ENCODE results near the gene ATXN10.

DNA sequence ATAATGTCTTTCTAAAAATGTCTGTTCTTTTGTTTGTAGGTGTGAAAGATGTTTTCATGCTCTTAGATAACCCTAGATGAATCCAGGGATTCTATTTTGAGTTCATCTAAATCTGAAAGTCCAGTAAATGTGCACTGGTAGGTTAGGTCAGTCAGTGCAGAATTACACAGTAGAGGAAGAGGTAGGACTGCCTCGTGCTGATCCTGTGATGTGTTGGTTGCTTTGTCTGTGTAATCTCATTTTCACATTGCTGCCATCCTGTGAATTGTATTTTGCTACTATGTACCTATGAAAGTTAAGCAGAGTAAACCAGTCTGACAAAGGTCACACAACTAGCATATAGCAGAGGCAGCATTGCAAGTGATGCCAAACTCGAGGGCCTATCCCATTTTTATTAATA, 36.5 kb downstream of the ATXN10 start:
- TF ChIP-seq, protein P1, sequence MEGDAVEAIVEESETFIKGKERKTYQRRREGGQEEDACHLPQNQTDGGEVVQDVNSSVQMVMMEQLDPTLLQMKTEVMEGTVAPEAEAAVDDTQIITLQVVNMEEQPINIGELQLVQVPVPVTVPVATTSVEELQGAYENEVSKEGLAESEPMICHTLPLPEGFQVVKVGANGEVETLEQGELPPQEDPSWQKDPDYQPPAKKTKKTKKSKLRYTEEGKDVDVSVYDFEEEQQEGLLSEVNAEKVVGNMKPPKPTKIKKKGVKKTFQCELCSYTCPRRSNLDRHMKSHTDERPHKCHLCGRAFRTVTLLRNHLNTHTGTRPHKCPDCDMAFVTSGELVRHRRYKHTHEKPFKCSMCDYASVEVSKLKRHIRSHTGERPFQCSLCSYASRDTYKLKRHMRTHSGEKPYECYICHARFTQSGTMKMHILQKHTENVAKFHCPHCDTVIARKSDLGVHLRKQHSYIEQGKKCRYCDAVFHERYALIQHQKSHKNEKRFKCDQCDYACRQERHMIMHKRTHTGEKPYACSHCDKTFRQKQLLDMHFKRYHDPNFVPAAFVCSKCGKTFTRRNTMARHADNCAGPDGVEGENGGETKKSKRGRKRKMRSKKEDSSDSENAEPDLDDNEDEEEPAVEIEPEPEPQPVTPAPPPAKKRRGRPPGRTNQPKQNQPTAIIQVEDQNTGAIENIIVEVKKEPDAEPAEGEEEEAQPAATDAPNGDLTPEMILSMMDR (IDR thresholded peaks at IDR 0.05) = no peak
- TF ChIP-seq POLR2A (IDR thresholded peaks at IDR 0.05) = no peak
